ENCODE data around the gene ACVRL1. TPM values are rescaled to one million over a fixed set of nuclear protein-coding genes. Genes with fewer than 3 reads are reported as not detected.

Gene ACVRL1
- total RNA-seq, 4 donors from 2014 or later = 115 to 440 (median 137) TPM

DNA sequence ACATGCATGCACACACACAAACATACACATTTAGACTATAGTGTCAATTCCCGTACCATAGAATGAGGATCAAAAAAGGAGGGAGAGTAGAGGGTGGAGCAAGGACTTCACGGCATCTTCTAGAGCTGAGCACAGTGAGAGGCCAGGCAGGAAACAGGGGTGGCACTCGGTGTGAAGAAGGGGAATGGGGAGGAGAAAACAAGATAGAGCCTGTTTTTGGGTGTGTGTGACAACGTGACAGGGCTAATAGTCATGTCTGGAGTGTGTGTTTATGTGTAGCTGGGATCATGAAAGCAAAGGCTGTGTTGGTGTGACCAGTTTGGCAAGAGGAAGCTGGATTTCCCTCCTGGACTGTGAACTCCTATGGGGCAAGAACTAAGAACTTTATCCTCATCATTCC, 34.3 kb downstream of the ACVRL1 start:
- TF ChIP-seq, protein P1, sequence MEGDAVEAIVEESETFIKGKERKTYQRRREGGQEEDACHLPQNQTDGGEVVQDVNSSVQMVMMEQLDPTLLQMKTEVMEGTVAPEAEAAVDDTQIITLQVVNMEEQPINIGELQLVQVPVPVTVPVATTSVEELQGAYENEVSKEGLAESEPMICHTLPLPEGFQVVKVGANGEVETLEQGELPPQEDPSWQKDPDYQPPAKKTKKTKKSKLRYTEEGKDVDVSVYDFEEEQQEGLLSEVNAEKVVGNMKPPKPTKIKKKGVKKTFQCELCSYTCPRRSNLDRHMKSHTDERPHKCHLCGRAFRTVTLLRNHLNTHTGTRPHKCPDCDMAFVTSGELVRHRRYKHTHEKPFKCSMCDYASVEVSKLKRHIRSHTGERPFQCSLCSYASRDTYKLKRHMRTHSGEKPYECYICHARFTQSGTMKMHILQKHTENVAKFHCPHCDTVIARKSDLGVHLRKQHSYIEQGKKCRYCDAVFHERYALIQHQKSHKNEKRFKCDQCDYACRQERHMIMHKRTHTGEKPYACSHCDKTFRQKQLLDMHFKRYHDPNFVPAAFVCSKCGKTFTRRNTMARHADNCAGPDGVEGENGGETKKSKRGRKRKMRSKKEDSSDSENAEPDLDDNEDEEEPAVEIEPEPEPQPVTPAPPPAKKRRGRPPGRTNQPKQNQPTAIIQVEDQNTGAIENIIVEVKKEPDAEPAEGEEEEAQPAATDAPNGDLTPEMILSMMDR (IDR thresholded peaks at IDR 0.05) = no peak
- TF ChIP-seq POLR2A (IDR thresholded peaks at IDR 0.05) (no peak), EP300 (IDR thresholded peaks at IDR 0.05; ENCODE audit: low read depth) (no peak), POLR2AphosphoS5 (IDR thresholded peaks at IDR 0.05) (no peak)
- intact Hi-C loops (cut with DNase I; ENCODE audit: low total_unique reads) = no loop called here
- in situ Hi-C loops (cut with MboI; ENCODE audit: low pct_ligation_motif_present in 1 of 4, low pct_unique_long_range_greater_than_20kb in 1 of 4, low sequenced_read_pairs in 3 of 4) = no loop called here
- no peak overlapping the region for H3K4me3 ChIP-seq
- peaks cover 0 to 8% (median 3%) of the 10 kb centered on the region in 4 donors for H3K4me1 ChIP-seq
- H3K27ac ChIP-seq = no peak overlapping the region
- no peaks in the 10 kb centered on the region for H3K36me3 ChIP-seq
- DNase-seq = no peak
- H3K27me3 ChIP-seq = no peaks in the 10 kb centered on the region
- 40 to 47% methylated on average over 2 to 4 of the region's 4 CpGs for WGBS, 2 donors (ENCODE audit: low coverage in 1 of 2)
- H3K9me3 ChIP-seq = peaks cover 4 to 12% of the 10 kb centered on the region in 2 donors

DNA sequence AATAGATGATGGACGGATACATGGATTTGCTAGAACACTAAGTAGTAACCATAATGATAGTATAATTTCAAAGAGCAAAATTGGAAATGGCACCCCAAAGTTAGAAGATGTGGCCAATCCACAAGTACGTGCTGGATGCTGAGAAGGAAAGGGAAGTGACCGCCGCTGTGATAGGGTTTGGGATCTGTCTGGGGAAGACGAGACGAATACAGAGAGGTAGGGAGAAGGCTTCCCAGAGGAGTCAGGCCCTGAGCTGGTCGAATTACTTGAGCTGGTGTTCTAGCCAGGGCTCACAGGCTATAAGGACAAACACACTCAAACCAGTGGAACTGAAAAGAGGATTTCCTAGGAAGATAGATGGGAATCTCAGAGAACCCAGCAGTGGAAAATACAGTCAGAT, 34.8 kb downstream of the ACVRL1 start:
- no peak for DNase-seq
- WGBS, 2 donors (ENCODE audit: low coverage in 1 of 2) = 88 to 91% methylated on average over 4 to 7 of the region's 7 CpGs
- TF ChIP-seq, protein P1 (IDR thresholded peaks at IDR 0.05) = no peak
- TF ChIP-seq POLR2A (IDR thresholded peaks at IDR 0.05) (no peak), POLR2AphosphoS5 (IDR thresholded peaks at IDR 0.05) (no peak)

DNA sequence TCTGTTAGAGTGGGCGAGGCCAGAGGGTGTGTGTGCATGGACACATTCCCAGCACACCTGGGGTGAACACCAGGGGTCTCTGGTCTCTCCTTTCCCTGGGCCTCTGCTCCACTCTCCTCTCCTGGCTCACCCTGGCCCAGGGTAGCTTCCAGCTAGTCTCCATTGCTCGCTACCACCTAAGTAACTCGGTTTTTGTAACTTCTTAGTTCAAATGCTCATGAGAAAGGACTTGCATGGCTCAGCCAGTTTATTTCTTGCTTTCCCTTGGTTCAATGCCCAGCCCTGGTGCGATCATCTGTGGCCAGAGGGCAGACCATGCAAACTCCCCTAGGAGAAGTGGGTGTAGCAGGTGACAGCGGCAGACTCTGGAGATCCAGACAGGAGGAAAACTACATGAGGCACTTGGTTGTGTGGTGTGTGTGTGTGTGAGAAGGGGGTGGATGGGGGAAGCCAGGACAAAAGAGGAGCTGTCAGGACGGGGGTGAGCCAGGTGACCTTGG, 35.2 kb downstream of the ACVRL1 start:
- in situ Hi-C loops (cut with MboI; ENCODE audit: low pct_ligation_motif_present in 1 of 4, low pct_unique_long_range_greater_than_20kb in 1 of 4, low sequenced_read_pairs in 3 of 4) (no loop called here), intact Hi-C loops (cut with DNase I; ENCODE audit: low total_unique reads) (no loop called here)
- Histone ChIP-seq H3K27ac (no peak overlapping the region), H3K9me3 (peaks cover 4 to 12% of the 10 kb centered on the region in 2 donors), H3K27me3 (no peaks in the 10 kb centered on the region), H3K4me1 (peaks cover 0 to 8% (median 3%) of the 10 kb centered on the region in 4 donors), H3K36me3 (no peaks in the 10 kb centered on the region), H3K4me3 (no peak overlapping the region)
- TF ChIP-seq, protein P1 (IDR thresholded peaks at IDR 0.05) = no peak
- no peak for TF ChIP-seq EP300 (IDR thresholded peaks at IDR 0.05; ENCODE audit: low read depth)
- no peak for TF ChIP-seq POLR2AphosphoS5 (IDR thresholded peaks at IDR 0.05)
- no peak for TF ChIP-seq POLR2A (IDR thresholded peaks at IDR 0.05)
- no peak for DNase-seq
- WGBS, 2 donors (ENCODE audit: low coverage in 1 of 2) = 81 to 90% methylated on average over 4 to 6 of the region's 6 CpGs

More for the DNA sequence above, 34.8 kb downstream of the ACVRL1 start:
- Histone ChIP-seq H3K9me3 (peaks cover 4 to 12% of the 10 kb centered on the region in 2 donors), H3K4me1 (peaks cover 0 to 8% (median 3%) of the 10 kb centered on the region in 4 donors), H3K36me3 (no peaks in the 10 kb centered on the region), H3K4me3 (no peak overlapping the region), H3K27ac (no peak overlapping the region), H3K27me3 (no peaks in the 10 kb centered on the region)
- intact Hi-C loops (cut with DNase I; ENCODE audit: low total_unique reads) (no loop called here), in situ Hi-C loops (cut with MboI; ENCODE audit: low pct_ligation_motif_present in 1 of 4, low pct_unique_long_range_greater_than_20kb in 1 of 4, low sequenced_read_pairs in 3 of 4) (no loop called here)

DNA sequence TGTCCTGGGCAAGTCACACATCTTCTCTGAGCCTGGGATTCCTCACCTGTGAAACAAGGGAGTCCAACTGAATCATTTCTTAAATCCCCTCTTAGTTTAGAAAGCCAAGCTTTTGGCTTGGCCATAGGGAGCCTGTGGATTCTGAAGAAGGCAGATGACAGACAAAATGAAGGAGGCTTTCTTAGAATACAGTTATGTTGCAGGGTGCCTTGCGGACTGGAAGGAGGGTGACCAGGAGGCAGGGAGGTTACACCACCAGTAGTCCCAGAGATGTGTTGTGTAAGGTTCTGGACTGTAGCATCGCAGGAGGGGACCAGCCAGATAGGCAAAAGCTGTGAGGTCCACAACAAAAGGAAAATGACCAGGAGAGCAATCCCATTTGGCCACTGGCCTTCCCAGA, 36.0 kb downstream of the ACVRL1 start:
- in situ Hi-C loops (cut with MboI; ENCODE audit: low pct_ligation_motif_present in 1 of 4, low pct_unique_long_range_greater_than_20kb in 1 of 4, low sequenced_read_pairs in 3 of 4) = no loop called here
- no peak for DNase-seq
- peaks cover 4 to 12% of the 10 kb centered on the region in 2 donors for H3K9me3 ChIP-seq
- no peak overlapping the region for H3K27ac ChIP-seq
- H3K27me3 ChIP-seq = no peaks in the 10 kb centered on the region
- 89 to 100% methylated on average over 1 to 2 of the region's 2 CpGs for WGBS, 2 donors (ENCODE audit: low coverage in 1 of 2)
- H3K4me1 ChIP-seq = peaks cover 0 to 8% (median 3%) of the 10 kb centered on the region in 4 donors
- H3K4me3 ChIP-seq = no peak overlapping the region
- TF ChIP-seq POLR2AphosphoS5 (IDR thresholded peaks at IDR 0.05) (no peak), POLR2A (IDR thresholded peaks at IDR 0.05) (no peak), EP300 (IDR thresholded peaks at IDR 0.05; ENCODE audit: low read depth) (no peak)
- TF ChIP-seq, protein P1 (IDR thresholded peaks at IDR 0.05) = no peak
- no peaks in the 10 kb centered on the region for H3K36me3 ChIP-seq
- intact Hi-C loops (cut with DNase I; ENCODE audit: low total_unique reads) = no loop called here

All from transverse colon (tissue), 4 donors.